Posterior vena cava (tissue), 2 donors: ENCODE data around the gene GRIK3. TPM values are rescaled to one million over a fixed set of nuclear protein-coding genes. Genes with fewer than 3 reads are reported as not detected.

Experiments
- DNase-seq: peaks from one replicate; pipeline ENCODE4 v3.0.0-alpha.2; 2020; ENCODE audit warnings: low spot score
- intact Hi-C, 2 donors: fragments of 100-400 bp; cut with DNase I; formaldehyde crosslinking; loops; one replicate each; pipeline versions ENCODE4 v1.14.1 to v1.14.2; 2022 to 2023
- total RNA-seq, 2 donors: library from RNA; stranded (reverse); fragmentation: NEBNext Ultra II Directional; extraction: Animal tissue kit (Norgen Biotek cat#: 25700); gene quantifications; one replicate each; pipeline ENCODE4 v1.2.1, GENCODE V29; 2021
- donor health status: DM: yes; HTN: yes; CAD: no.
- donor health status: DM: yes; HTN: yes; CAD: no.

GRIK3 gene
- total RNA-seq, 2 donors from 2014 or later, result 0.23 to 0.33 TPM

- intact Hi-C loops, result no loop called here
- DNase-seq, result no peak
Measured at GRCh38 chr1:36787312-36787913, 246.9 kb downstream of the GRIK3 start.

GRCh38 chr1:36786425-36786824, 247.9 kb downstream of the GRIK3 start:
- intact Hi-C loops, result no loop called here
- no peak for DNase-seq

- intact Hi-C loops, result no loop called here
- no peak for DNase-seq
Measured at GRCh38 chr1:36784147-36784859, 250.0 kb downstream of the GRIK3 start.

GRCh38 chr1:36783475-36783874, 250.8 kb downstream of the GRIK3 start:
- intact Hi-C loops, result no loop called here
- DNase-seq, result no peak

GRCh38 chr1:36782785-36783184, 251.5 kb downstream of the GRIK3 start:
- intact Hi-C loops, result no loop called here
- DNase-seq, result no peak

- DNase-seq, result no peak
- intact Hi-C loops, result no loop called here
Measured at GRCh38 chr1:36782085-36782484, 252.2 kb downstream of the GRIK3 start.

GRCh38 chr1:36781098-36781497, 253.2 kb downstream of the GRIK3 start:
- intact Hi-C loops, result no loop called here
- no peak for DNase-seq

GRCh38 chr1:36778740-36779139, 255.6 kb downstream of the GRIK3 start:
- intact Hi-C loops, result no loop called here
- no peak for DNase-seq

GRCh38 chr1:36776948-36777831, 257.1 kb downstream of the GRIK3 start:
- intact Hi-C loops, result no loop called here
- DNase-seq, result no peak

- DNase-seq, result no peak
- intact Hi-C loops, result no loop called here
Measured at GRCh38 chr1:36776256-36776655, 258.1 kb downstream of the GRIK3 start.

GRCh38 chr1:36775716-36776115, 258.6 kb downstream of the GRIK3 start:
- no peak for DNase-seq
- intact Hi-C loops, result no loop called here

- intact Hi-C loops, result no loop called here
- DNase-seq, result no peak
Measured at GRCh38 chr1:36773827-36774541, 260.3 kb downstream of the GRIK3 start.

GRCh38 chr1:36772647-36773495, 261.4 kb downstream of the GRIK3 start:
- intact Hi-C loops, result no loop called here
- peak; percentile 42 for DNase-seq

- peak; percentile 68 for DNase-seq
- intact Hi-C loops, result no loop called here
Measured at GRCh38 chr1:36771660-36772284, 262.5 kb downstream of the GRIK3 start.

GRCh38 chr1:36771240-36771639, 263.1 kb downstream of the GRIK3 start:
- intact Hi-C loops, result no loop called here
- no peak for DNase-seq

- intact Hi-C loops, result no loop called here
- peak; percentile 28 for DNase-seq
Measured at GRCh38 chr1:36769886-36770830, 264.2 kb downstream of the GRIK3 start.

- intact Hi-C loops, result no loop called here
- peak; percentile 77 for DNase-seq
Measured at GRCh38 chr1:36768486-36769178, 265.7 kb downstream of the GRIK3 start.
